GM12875 (cell line): ENCODE results near the gene HLF.

Experiments used
- H3K4me3 ChIP-seq: one replicate; pipeline ENCODE4 v1.5.1; 2011; ENCODE audit warnings: low read depth, low read length, control low read depth
- TF ChIP-seq, protein P1 (sequence below): IDR thresholded peaks from 2 replicates; pipeline ENCODE4 v1.5.1; 2011; ENCODE audit warnings: low read depth, mild to moderate bottlenecking, control low read depth, inconsistent platforms, low read length, moderate library complexity, borderline replicate concordance; ENCODE audit not compliant: insufficient read depth

Gene HLF, protein sequence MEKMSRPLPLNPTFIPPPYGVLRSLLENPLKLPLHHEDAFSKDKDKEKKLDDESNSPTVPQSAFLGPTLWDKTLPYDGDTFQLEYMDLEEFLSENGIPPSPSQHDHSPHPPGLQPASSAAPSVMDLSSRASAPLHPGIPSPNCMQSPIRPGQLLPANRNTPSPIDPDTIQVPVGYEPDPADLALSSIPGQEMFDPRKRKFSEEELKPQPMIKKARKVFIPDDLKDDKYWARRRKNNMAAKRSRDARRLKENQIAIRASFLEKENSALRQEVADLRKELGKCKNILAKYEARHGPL

DNA sequence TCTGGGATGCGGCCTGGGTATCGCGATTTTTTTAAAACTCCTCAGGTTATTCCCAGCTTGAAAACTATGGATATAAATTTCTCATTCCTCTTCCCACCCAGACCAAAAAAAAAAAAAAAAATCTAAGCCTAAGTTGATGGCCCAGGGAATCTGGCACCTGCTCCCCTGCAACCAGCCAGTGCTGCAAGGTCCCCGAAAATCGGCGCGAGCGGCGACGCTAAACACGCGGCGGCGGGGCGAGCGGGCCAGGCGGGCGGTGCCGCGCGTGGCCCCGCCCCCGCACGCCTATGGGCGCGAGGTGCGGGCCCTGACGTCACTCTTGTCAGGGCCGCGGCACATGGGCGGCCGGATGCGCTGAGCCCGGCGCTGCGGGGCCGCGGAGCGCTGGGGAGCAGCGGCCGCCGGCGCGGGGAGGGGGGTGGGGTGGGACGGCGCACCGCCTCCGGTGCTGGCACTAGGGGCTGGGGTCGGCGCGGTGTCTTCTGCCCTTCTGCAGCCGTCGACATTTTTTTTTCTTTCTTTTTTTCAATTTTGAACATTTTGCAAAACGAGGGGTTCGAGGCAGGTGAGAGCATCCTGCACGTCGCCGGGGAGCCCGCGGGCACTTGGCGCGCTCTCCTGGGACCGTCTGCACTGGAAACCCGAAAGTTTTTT, at the start of gene HLF:
HLF (plus strand) TSS at position 316 of the 654 bp plus-strand sequence. CDS start 525 bp downstream, outside the sequence.
- H3K4me3 ChIP-seq: no peak within 1 kb of the TSS
- TF ChIP-seq, protein P1, sequence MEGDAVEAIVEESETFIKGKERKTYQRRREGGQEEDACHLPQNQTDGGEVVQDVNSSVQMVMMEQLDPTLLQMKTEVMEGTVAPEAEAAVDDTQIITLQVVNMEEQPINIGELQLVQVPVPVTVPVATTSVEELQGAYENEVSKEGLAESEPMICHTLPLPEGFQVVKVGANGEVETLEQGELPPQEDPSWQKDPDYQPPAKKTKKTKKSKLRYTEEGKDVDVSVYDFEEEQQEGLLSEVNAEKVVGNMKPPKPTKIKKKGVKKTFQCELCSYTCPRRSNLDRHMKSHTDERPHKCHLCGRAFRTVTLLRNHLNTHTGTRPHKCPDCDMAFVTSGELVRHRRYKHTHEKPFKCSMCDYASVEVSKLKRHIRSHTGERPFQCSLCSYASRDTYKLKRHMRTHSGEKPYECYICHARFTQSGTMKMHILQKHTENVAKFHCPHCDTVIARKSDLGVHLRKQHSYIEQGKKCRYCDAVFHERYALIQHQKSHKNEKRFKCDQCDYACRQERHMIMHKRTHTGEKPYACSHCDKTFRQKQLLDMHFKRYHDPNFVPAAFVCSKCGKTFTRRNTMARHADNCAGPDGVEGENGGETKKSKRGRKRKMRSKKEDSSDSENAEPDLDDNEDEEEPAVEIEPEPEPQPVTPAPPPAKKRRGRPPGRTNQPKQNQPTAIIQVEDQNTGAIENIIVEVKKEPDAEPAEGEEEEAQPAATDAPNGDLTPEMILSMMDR: no peak

DNA sequence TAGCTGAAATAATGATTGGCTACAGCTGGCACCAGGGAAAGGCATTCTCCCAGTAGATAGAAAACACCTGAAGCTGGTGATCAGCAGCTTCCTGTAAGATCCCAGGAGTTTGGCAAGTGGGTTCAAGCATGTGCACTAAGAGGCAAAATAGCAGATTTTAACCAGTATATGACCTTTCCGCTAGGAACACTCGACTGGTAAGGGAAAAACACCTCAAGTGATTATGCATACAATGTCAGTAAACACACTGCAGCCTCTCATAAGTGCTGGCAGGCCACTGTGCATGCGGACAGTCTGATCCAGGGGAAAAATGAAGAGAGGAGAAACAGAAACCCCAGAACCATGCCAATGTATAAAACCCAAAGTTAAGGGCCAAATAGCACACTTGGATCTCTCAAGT, 49.0 kb upstream of the HLF start:
- TF ChIP-seq, protein P1: no peak
- no peak overlapping the region for H3K4me3 ChIP-seq

DNA sequence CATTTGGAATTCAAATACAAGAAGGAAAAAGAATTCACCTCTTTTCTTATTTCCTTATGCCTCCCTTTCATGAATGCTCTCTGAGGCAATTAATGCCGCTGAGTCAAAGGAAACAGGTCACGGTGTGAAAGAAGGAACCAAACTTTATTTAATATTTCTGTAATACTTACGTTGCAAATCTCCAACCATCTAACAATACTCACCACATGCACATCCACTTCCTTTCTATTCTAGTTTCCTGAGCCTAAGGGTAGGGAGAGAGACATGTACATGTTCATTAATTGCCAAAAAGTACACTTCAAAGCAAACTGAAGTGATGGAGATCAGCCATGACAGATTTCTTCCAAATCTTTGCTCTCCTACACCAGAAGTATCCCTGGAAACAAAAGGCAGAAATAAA, 47.9 kb upstream of the HLF start:
- no peak overlapping the region for H3K4me3 ChIP-seq
- TF ChIP-seq, protein P1: no peak

DNA sequence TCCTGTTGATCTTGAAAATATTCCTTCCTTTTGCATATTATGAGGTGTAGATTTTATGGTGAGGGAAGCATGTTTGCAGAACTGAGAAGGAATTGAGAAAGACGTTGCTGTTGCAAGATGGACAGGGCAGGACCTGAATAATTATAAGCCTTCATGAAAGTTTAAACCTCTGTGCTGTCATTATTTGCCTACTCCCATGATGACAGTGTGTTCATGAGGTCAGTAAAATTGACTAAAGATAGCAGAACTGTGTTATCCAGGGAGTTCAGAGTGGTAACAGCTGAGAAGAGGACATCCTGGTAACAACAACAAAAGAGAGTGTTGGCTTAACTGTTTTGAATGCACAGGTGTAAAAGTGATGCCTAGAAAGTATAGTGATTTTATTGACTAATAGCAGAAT, 45.3 kb upstream of the HLF start:
- TF ChIP-seq, protein P1: no peak
- H3K4me3 ChIP-seq: no peak overlapping the region

DNA sequence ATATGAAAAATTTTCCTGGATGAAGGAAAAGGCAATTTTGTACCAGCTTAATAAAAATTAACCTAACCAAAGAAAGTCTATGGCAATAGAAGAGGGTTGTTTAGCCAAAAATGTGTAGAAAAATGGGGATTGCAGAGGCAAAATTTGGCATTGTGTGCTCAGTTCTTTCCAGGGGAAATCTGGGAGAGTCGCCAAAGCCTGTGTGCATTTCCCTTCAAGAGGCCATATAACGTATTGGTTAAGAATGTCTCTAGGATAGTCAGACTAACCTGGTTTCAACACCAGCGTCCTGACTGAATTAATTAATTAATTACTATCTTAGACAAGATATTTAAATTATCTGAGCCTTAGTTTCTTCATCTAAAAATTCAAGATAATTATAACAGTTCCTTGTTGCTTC, 44.8 kb upstream of the HLF start:
- TF ChIP-seq, protein P1: no peak
- no peak overlapping the region for H3K4me3 ChIP-seq

DNA sequence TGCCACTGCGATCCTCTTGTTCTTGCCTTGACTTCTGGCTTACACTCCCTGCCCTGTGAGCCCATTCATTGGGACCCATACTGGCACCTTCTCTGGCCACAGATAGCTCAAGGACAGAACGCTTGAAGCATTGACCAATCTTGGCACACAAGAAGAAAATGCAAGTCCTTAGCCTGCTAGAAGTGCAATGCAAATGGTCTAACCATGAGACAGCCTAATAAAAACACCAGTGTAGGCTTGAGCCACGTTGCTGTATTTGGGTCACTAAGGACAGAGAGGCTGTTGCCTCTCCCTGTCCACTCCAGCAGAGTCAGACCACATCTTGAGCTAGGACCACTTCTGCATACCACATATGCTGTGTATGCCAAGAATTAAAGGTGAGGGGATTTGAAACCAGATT, 41.2 kb upstream of the HLF start:
- no peak overlapping the region for H3K4me3 ChIP-seq
- TF ChIP-seq, protein P1: no peak

DNA sequence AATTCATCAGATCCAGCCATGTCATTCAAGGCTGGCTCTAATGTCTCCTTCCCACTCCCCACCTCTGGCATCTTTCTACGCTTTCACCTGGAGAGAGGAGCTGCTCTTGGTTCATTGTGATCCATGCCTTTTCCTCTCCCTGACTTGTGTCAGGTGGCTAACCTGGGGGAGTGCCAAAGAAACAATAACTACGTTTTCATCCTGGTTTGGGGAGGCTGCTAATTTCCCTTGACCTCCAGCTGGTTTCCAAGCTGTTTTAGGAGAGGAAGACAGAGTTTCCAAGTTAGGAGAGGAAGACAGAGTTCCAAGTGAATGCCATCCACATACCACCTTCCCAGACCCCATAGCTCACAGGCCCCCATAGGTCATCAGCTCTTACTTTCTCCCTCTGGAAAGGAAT, 40.0 kb upstream of the HLF start:
- TF ChIP-seq, protein P1: no peak
- H3K4me3 ChIP-seq: no peak overlapping the region
